D721Med (cell line): ENCODE measurements around the gene TAX1BP1.

ENCODE experiments used
- DNase-seq: peaks from one replicate; pipeline ENCODE4 v3.0.0; 2011; ENCODE audit warnings: low spot score; ENCODE audit not compliant: insufficient read length
- FAIRE-seq: peaks from 2 replicates; lab custom pipeline; 2011; peaks lifted over from hg19 to GRCh38; lab: Jason Lieb, UNC
- CTCF ChIP-seq: IDR thresholded peaks from 2 replicates; pipeline ENCODE4 v1.5.1; 2012; ENCODE audit warnings: mild to moderate bottlenecking, control low read depth; ENCODE audit not compliant: insufficient read depth; ENCODE audit errors: missing control alignments

TAX1BP1 gene

DNA sequence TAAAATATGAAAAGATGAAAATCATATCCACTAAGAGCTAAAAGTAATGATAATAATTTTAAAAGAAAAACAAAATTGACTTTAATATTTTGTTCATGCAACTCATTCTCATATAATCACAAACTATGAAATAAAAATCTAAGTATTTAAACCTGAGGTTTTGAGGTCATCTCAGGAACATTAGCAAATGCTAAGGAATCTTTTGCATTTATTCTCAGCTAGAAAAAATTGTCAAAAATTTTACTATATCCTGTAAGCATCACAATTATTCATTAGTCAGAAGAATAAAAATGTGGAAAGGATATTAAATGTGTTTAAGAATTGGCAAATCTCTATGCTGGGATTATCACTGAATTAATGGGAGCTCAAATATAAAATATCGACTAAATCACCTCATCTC, 36.8 kb upstream of the TAX1BP1 start:
- TF ChIP-seq CTCF: no peak
- DNase-seq: no peak
- no peak for FAIRE-seq

DNA sequence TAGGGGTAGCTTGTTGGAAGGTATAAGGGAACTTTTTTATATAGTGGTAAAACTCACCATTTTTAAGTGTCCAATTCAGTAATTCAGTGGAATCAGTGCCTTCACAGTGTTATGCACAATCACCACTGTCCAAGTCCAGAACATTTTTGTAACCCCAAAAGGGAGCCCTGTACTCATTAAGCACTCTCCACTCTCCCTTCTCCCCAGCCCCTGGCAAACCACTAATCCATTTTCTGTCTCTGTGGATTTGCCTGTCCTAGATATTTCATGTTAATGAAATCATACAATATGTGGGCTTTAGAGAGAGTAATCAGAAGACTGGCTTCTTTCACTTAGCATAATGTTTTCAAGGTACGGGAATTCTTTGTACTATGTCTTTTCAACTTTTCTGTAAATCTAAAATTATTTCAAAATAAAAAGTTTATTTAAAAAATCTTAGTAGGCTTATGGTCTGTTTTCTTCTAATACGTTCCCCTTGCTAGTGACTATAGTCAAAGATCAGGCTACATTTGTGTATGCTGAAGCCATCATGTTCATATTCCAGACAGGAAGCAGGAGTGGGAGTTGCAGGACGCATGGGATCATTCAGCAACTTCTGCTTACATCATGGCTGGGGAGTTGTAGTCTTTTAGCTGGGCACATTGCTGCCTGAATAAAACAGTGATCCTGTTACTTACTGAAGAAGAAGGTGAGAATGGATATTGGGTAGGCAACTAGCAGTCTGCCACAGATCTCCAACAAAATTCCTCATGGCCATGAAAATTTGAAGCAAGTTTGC, 35.4 kb upstream of the TAX1BP1 start:
- DNase-seq (no peak), FAIRE-seq (no peak)
- no peak for TF ChIP-seq CTCF

DNA sequence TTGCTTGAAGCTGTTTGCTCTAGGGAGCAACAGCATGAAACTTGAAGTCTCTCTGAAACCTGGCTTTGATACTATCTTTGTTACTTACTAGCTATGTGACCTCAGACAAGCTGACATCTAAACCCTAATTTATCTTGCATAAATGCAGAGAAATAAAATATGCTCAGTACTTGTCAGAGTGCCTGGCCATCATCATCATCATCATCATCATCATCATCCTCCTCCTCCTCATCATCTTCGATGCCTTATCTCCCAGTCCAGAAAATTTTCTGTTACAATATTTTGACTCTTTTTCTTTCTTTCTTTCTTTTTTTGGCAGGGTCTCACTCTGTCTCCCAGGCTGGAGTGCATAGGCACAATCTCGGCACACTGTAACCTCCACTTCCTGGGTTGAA, 34.8 kb upstream of the TAX1BP1 start:
- TF ChIP-seq CTCF: no peak
- DNase-seq (no peak), FAIRE-seq (no peak)

GRCh38 chr7:27708485-27708884, 31.5 kb upstream of the TAX1BP1 start:
- TF ChIP-seq CTCF: no peak
- DNase-seq (no peak), FAIRE-seq (no peak)

DNA sequence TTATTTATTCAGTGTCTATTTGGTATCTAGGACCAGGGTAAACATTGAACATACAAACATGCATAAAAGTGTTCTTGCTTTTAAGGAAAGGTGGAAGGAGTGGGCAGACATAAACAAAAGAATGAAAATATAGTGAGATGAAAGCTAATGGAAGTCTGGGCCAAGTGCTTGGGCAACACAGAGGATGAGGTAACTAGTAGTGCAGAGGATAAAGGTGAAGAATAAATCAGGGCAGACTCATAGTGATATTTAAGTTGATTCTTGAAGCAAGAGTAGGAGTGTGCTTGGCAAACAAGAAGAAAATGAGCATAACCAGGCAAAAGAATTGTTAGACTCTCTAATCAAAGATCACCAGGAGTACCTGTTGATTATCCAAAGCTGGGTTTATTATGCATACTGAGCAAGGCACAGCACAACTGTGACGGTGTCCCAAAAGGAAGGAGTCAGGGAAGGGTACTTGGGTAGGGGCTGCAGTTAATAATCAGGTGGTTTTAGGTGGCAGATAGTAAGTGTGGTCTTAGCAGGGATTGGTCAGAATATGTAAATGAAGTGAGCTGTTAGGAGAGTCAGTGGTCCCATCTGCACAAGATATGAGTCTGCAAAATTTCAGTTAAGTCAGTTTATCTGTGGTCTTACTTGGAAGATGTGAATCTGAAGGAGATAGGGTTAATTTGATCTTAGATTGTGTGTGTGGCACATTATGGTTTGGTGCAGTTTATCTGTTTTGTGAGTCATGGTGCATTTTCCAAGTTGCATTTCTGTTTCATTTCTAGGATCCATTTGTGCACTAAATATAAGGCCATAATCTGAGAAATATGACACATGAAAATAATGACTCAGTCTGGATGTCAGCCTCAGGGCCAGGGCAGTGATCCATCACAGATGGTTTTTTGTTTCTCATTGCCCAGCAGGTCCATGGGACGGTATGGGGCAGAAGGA, 30.6 kb upstream of the TAX1BP1 start:
- TF ChIP-seq CTCF: no peak
- FAIRE-seq (no peak), DNase-seq (no peak)

DNA sequence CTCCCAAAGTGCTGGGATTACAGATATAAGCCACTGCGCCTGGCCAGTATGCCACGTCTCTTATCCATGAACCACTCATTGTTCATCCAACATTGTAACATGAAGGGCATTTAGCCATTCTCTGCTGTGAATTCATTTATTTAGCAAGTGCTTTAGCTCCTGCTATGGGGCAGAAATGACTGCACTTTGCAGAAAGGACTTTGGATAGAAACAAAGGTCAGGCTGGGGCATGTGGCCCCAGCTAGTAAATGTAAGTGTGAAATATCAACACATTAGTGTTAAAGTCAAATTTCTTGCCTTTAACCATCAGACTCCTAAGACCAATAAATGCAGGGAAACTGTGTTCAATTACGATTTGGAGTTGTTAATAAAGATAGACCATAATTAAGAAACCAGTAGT, 27.7 kb upstream of the TAX1BP1 start:
- no peak for TF ChIP-seq CTCF
- no peak for FAIRE-seq
- no peak for DNase-seq
